GM23338 (cell line): ENCODE data around the gene LRRC28. TPM values are rescaled to one million over a fixed set of nuclear protein-coding genes. Genes with fewer than 3 reads are reported as not detected.

Experiments used
- ATAC-seq: fragments of 200-7000 bp; cut with Tn5 transposase; 3 replicates; pipeline ENCODE4 v1.9.1; 2020
- DNase-seq: peaks from one replicate; pipeline ENCODE4 v3.0.0-alpha.2; 2015; ENCODE audit warnings: low spot score
- H2AFZ ChIP-seq: fragments of 200-600 bp; sonication (generic); 2 replicates; pipeline ENCODE4 v1.8.0; 2016; ENCODE audit warnings: antibody characterized with exemption, mild to moderate bottlenecking, moderate library complexity
- H3F3A ChIP-seq: fragments of 200-600 bp; sonication (generic); replicated peaks from 2 replicates; pipeline ENCODE4 v1.8.0; 2017; ENCODE audit warnings: antibody characterized with exemption, mixed run types, low read depth
- H3K27ac ChIP-seq: fragments of 200-600 bp; sonication (generic); 2 replicates; pipeline ENCODE4 v1.6.1; 2016; ENCODE audit warnings: low read depth
- H3K27me3 ChIP-seq: fragments of 200-600 bp; sonication (generic); 2 replicates; pipeline ENCODE4 v1.8.0; 2016; ENCODE audit warnings: mild to moderate bottlenecking, mixed run types, moderate library complexity; ENCODE audit not compliant: insufficient read depth
- H3K36me3 ChIP-seq: fragments of 200-600 bp; sonication (generic); 2 replicates; pipeline ENCODE4 v1.8.0; 2016; ENCODE audit warnings: mild to moderate bottlenecking; ENCODE audit not compliant: insufficient read depth
- H3K4me1 ChIP-seq: fragments of 200-600 bp; sonication (generic); 2 replicates; pipeline ENCODE4 v1.8.0; 2016; ENCODE audit warnings: mild to moderate bottlenecking, moderate library complexity; ENCODE audit not compliant: insufficient read depth
- H3K4me2 ChIP-seq: fragments of 200-600 bp; sonication (generic); 2 replicates; pipeline ENCODE4 v1.7.1; 2017; ENCODE audit warnings: mixed run types
- H3K4me3 ChIP-seq: fragments of 200-600 bp; sonication (generic); 2 replicates; pipeline ENCODE4 v1.6.1; 2016; ENCODE audit warnings: mixed run types
- H3K79me2 ChIP-seq: fragments of 200-600 bp; sonication (generic); replicated peaks from 2 replicates; pipeline ENCODE4 v1.8.0; 2017; ENCODE audit warnings: mild to moderate bottlenecking; ENCODE audit not compliant: insufficient read depth
- H3K9me2 ChIP-seq: fragments of 200-600 bp; sonication (generic); 2 replicates; pipeline ENCODE4 v1.8.0; 2017; ENCODE audit not compliant: insufficient read depth
- H4K20me1 ChIP-seq: fragments of 200-600 bp; sonication (generic); replicated peaks from 2 replicates; pipeline ENCODE4 v1.8.0; 2017; ENCODE audit warnings: mild to moderate bottlenecking; ENCODE audit not compliant: insufficient read depth
- H3K27ac Mint-ChIP-seq: 2 replicates; pipeline ENCODE4 v1.8.0; 2020; ENCODE audit warnings: inconsistent platforms, mild to moderate bottlenecking, moderate library complexity, mixed read lengths
- H3K27me3 Mint-ChIP-seq: 3 replicates; pipeline ENCODE4 v1.8.0; 2022; ENCODE audit warnings: low read depth, mild to moderate bottlenecking, moderate library complexity, mixed read lengths, inconsistent platforms; ENCODE audit not compliant: insufficient read depth, poor library complexity
- H3K36me3 Mint-ChIP-seq: 3 replicates; pipeline ENCODE4 v1.8.0; 2021; ENCODE audit warnings: low read depth, mild to moderate bottlenecking, inconsistent platforms, moderate library complexity, mixed read lengths
- H3K4me1 Mint-ChIP-seq: 3 replicates; pipeline ENCODE4 v1.8.0; 2020; ENCODE audit warnings: mild to moderate bottlenecking, inconsistent platforms, mixed read lengths
- H3K4me3 Mint-ChIP-seq: 3 replicates; pipeline ENCODE4 v1.8.0; 2021; ENCODE audit warnings: moderate library complexity, mild to moderate bottlenecking, inconsistent platforms, mixed read lengths
- H3K9me3 Mint-ChIP-seq: 3 replicates; pipeline ENCODE4 v1.8.0; 2020; ENCODE audit warnings: moderate library complexity, mild to moderate bottlenecking, inconsistent platforms, mixed read lengths
- CREB1 ChIP-seq: fragments of 250-450 bp; sonication (Bioruptor Pico); IDR thresholded peaks from 2 replicates; pipeline ENCODE4 v1.5.0; 2020; ENCODE audit warnings: low read depth, mild to moderate bottlenecking, moderate library complexity
- EZH2 ChIP-seq: fragments of 200-600 bp; sonication (generic); IDR thresholded peaks from one replicate; pipeline ENCODE4 v1.8.0; 2017; ENCODE audit warnings: antibody characterized with exemption, mild to moderate bottlenecking, low read depth; ENCODE audit not compliant: unreplicated experiment
- EZH2phosphoT487 ChIP-seq: fragments of 200-600 bp; sonication (generic); IDR thresholded peaks from one replicate; pipeline ENCODE4 v1.8.1; 2018; ENCODE audit warnings: antibody characterized with exemption; ENCODE audit not compliant: unreplicated experiment
- JUNB ChIP-seq: IDR thresholded peaks from one replicate; pipeline ENCODE4 v1.6.1; 2016; ENCODE audit warnings: antibody characterized with exemption; ENCODE audit not compliant: unreplicated experiment
- NANOG ChIP-seq: IDR thresholded peaks from 2 replicates; pipeline ENCODE4 v1.6.1; 2016; ENCODE audit warnings: antibody characterized with exemption, borderline replicate concordance
- POLR2AphosphoS5 ChIP-seq: IDR thresholded peaks from 2 replicates; pipeline ENCODE4 v1.6.1; 2016; ENCODE audit warnings: antibody characterized with exemption, low read depth
- STAT1 ChIP-seq: IDR thresholded peaks from one replicate; pipeline ENCODE4 v1.6.1; 2016; ENCODE audit warnings: antibody characterized with exemption; ENCODE audit not compliant: unreplicated experiment
- ZNF114 ChIP-seq: fragments of 250-450 bp; sonication (Bioruptor Pico); IDR thresholded peaks from 2 replicates; pipeline ENCODE4 v1.5.0; 2020; ENCODE audit warnings: mild to moderate bottlenecking, moderate library complexity
- ZNF331 ChIP-seq: fragments of 250-450 bp; sonication (Bioruptor Pico); IDR thresholded peaks from 2 replicates; pipeline ENCODE4 v1.5.0; 2020; ENCODE audit warnings: low read depth, mild to moderate bottlenecking, moderate library complexity
- polyA plus RNA-seq: library from polyadenylated mRNA; unstranded; fragments of >200 nt; fragmentation: Nextera tagmentation; extraction: Ambion mirVana; gene quantifications from 2 replicates; pipeline ENCODE4 v1.2.1, GENCODE V29; 2016
- total RNA-seq: library from RNA; depleted of rRNA; stranded (reverse); fragments of >200 nt; shearing (Covaris generic); gene quantifications from 2 replicates; pipeline ENCODE4 v1.2.3, GENCODE V29; 2014
- TF ChIP-seq, protein P1 (sequence below): fragments of 250-450 bp; sonication (Bioruptor Pico); IDR thresholded peaks from 2 replicates; pipeline ENCODE4 v1.5.0; 2020; ENCODE audit warnings: mild to moderate bottlenecking, moderate library complexity
- TF ChIP-seq, protein P2 (sequence below): IDR thresholded peaks from 2 replicates; pipeline ENCODE4 v1.6.1; 2016; ENCODE audit warnings: antibody characterized with exemption
- TF ChIP-seq, protein P3 (sequence below), 2 experiments: fragments of 200-600 bp in 1 of 2; sonication (generic) in 1 of 2; conservative IDR thresholded peaks; 2 replicates each; pipeline versions ENCODE4 v1.5.1 to v1.6.1; 2016 to 2017; ENCODE audit warnings: antibody characterized with exemption in 2 of 2, low read depth in 2 of 2, mild to moderate bottlenecking in 2 of 2, moderate library complexity in 1 of 2
- TF ChIP-seq, protein P4 (sequence below): IDR thresholded peaks from one replicate; pipeline ENCODE4 v1.6.1; 2018; ENCODE audit warnings: antibody characterized with exemption; ENCODE audit not compliant: unreplicated experiment

Gene LRRC28
- total and polyA plus RNA-seq, 2 experiments from 2014 or later, result 12.9 to 28.4 TPM

DNA sequence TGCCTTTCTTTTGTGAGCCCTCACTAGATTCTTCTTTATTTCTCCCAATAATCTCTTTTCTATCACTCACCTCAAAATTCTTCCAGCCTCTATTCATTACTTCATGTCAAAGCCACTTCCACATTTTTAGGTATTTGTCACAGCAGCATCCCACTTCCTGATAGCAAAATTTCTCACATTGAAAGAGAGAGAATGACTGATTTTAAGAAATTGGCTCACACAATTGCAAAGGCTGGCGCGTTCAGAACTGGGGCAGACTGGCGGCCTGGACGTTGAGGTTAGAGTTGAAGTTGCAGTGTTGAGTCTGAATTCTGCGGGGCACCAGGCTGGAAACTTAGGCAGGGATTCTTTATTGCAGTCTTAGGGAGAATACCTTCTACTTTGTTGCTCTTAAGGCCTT lies 117.9 kb downstream of the LRRC28 start:
- H4K20me1 ChIP-seq, result no peaks in the 10 kb centered on the region
- H3K4me3 ChIP-seq, result no peak overlapping the region
- peaks cover 33% of the 10 kb centered on the region for H3K36me3 Mint-ChIP-seq
- peaks cover 8% of the 10 kb centered on the region; the same call in 2 of the 3 replicates for H3K4me1 Mint-ChIP-seq
- TF ChIP-seq, protein P1, sequence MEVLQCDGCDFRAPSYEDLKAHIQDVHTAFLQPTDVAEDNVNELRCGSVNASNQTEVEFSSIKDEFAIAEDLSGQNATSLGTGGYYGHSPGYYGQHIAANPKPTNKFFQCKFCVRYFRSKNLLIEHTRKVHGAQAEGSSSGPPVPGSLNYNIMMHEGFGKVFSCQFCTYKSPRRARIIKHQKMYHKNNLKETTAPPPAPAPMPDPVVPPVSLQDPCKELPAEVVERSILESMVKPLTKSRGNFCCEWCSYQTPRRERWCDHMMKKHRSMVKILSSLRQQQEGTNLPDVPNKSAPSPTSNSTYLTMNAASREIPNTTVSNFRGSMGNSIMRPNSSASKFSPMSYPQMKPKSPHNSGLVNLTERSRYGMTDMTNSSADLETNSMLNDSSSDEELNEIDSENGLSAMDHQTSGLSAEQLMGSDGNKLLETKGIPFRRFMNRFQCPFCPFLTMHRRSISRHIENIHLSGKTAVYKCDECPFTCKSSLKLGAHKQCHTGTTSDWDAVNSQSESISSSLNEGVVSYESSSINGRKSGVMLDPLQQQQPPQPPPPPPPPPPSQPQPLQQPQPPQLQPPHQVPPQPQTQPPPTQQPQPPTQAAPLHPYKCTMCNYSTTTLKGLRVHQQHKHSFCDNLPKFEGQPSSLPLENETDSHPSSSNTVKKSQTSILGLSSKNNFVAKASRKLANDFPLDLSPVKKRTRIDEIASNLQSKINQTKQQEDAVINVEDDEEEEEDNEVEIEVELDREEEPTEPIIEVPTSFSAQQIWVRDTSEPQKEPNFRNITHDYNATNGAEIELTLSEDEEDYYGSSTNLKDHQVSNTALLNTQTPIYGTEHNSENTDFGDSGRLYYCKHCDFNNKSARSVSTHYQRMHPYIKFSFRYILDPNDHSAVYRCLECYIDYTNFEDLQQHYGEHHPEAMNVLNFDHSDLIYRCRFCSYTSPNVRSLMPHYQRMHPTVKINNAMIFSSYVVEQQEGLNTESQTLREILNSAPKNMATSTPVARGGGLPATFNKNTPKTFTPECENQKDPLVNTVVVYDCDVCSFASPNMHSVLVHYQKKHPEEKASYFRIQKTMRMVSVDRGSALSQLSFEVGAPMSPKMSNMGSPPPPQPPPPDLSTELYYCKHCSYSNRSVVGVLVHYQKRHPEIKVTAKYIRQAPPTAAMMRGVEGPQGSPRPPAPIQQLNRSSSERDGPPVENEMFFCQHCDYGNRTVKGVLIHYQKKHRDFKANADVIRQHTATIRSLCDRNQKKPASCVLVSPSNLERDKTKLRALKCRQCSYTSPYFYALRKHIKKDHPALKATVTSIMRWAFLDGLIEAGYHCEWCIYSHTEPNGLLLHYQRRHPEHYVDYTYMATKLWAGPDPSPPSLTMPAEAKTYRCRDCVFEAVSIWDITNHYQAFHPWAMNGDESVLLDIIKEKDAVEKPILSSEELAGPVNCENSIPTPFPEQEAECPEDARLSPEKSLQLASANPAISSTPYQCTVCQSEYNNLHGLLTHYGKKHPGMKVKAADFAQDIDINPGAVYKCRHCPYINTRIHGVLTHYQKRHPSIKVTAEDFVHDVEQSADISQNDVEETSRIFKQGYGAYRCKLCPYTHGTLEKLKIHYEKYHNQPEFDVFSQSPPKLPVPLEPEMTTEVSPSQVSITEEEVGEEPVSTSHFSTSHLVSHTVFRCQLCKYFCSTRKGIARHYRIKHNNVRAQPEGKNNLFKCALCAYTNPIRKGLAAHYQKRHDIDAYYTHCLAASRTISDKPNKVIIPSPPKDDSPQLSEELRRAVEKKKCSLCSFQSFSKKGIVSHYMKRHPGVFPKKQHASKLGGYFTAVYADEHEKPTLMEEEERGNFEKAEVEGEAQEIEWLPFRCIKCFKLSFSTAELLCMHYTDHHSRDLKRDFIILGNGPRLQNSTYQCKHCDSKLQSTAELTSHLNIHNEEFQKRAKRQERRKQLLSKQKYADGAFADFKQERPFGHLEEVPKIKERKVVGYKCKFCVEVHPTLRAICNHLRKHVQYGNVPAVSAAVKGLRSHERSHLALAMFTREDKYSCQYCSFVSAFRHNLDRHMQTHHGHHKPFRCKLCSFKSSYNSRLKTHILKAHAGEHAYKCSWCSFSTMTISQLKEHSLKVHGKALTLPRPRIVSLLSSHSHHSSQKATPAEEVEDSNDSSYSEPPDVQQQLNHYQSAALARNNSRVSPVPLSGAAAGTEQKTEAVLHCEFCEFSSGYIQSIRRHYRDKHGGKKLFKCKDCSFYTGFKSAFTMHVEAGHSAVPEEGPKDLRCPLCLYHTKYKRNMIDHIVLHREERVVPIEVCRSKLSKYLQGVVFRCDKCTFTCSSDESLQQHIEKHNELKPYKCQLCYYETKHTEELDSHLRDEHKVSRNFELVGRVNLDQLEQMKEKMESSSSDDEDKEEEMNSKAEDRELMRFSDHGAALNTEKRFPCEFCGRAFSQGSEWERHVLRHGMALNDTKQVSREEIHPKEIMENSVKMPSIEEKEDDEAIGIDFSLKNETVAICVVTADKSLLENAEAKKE, result no peak
- TF ChIP-seq ZNF331 (no peak), STAT1 (no peak), POLR2AphosphoS5 (no peak), JUNB (no peak), EZH2 (no peak), ZNF114 (CRISPR knock-in tag) (no peak), NANOG (no peak), CREB1 (no peak), EZH2phosphoT487 (no peak)
- TF ChIP-seq, protein P2, sequence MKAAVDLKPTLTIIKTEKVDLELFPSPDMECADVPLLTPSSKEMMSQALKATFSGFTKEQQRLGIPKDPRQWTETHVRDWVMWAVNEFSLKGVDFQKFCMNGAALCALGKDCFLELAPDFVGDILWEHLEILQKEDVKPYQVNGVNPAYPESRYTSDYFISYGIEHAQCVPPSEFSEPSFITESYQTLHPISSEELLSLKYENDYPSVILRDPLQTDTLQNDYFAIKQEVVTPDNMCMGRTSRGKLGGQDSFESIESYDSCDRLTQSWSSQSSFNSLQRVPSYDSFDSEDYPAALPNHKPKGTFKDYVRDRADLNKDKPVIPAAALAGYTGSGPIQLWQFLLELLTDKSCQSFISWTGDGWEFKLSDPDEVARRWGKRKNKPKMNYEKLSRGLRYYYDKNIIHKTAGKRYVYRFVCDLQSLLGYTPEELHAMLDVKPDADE, result no peak
- TF ChIP-seq, protein P3, sequence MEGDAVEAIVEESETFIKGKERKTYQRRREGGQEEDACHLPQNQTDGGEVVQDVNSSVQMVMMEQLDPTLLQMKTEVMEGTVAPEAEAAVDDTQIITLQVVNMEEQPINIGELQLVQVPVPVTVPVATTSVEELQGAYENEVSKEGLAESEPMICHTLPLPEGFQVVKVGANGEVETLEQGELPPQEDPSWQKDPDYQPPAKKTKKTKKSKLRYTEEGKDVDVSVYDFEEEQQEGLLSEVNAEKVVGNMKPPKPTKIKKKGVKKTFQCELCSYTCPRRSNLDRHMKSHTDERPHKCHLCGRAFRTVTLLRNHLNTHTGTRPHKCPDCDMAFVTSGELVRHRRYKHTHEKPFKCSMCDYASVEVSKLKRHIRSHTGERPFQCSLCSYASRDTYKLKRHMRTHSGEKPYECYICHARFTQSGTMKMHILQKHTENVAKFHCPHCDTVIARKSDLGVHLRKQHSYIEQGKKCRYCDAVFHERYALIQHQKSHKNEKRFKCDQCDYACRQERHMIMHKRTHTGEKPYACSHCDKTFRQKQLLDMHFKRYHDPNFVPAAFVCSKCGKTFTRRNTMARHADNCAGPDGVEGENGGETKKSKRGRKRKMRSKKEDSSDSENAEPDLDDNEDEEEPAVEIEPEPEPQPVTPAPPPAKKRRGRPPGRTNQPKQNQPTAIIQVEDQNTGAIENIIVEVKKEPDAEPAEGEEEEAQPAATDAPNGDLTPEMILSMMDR (conservative IDR thresholded peaks at IDR 0.05; ENCODE audit: low read depth in 2 of 2), result no peak
- TF ChIP-seq, protein P4, sequence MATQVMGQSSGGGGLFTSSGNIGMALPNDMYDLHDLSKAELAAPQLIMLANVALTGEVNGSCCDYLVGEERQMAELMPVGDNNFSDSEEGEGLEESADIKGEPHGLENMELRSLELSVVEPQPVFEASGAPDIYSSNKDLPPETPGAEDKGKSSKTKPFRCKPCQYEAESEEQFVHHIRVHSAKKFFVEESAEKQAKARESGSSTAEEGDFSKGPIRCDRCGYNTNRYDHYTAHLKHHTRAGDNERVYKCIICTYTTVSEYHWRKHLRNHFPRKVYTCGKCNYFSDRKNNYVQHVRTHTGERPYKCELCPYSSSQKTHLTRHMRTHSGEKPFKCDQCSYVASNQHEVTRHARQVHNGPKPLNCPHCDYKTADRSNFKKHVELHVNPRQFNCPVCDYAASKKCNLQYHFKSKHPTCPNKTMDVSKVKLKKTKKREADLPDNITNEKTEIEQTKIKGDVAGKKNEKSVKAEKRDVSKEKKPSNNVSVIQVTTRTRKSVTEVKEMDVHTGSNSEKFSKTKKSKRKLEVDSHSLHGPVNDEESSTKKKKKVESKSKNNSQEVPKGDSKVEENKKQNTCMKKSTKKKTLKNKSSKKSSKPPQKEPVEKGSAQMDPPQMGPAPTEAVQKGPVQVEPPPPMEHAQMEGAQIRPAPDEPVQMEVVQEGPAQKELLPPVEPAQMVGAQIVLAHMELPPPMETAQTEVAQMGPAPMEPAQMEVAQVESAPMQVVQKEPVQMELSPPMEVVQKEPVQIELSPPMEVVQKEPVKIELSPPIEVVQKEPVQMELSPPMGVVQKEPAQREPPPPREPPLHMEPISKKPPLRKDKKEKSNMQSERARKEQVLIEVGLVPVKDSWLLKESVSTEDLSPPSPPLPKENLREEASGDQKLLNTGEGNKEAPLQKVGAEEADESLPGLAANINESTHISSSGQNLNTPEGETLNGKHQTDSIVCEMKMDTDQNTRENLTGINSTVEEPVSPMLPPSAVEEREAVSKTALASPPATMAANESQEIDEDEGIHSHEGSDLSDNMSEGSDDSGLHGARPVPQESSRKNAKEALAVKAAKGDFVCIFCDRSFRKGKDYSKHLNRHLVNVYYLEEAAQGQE, result no peak
- H3K27me3 Mint-ChIP-seq, result peaks cover 4% of the 10 kb centered on the region
- ATAC-seq (no peak), DNase-seq (no peak)
- H3F3A ChIP-seq, result no peaks in the 10 kb centered on the region
- H3K79me2 ChIP-seq, result no peaks in the 10 kb centered on the region
- H3K9me2 ChIP-seq, result no peaks in the 10 kb centered on the region; the same call in 1 of the 2 replicates
- peaks cover 27% of the 10 kb centered on the region for H3K9me3 Mint-ChIP-seq
- no peaks in the 10 kb centered on the region for H3K36me3 ChIP-seq
- no peak overlapping the region for H3K4me3 Mint-ChIP-seq
- no peaks in the 10 kb centered on the region for H3K27me3 ChIP-seq
- H3K27ac ChIP-seq, result no peak overlapping the region
- H2AFZ ChIP-seq, result no peak overlapping the region
- no peak overlapping the region for H3K4me2 ChIP-seq
- H3K4me1 ChIP-seq, result no peaks in the 10 kb centered on the region
- no peak overlapping the region for H3K27ac Mint-ChIP-seq
